ENCODE results near the gene CELSR2.

- TF ChIP-seq CTCF (IDR thresholded peaks at IDR 0.05) (no peak), POLR2AphosphoS5 (IDR thresholded peaks at IDR 0.05) (no peak)
Observed at GRCh38 chr1:109251277-109252166, 2.2 kb downstream of the CELSR2 start.

Data from breast epithelium (tissue), 3 donors.